ENCODE measurements around the gene RPP25.

RPP25 gene, protein sequence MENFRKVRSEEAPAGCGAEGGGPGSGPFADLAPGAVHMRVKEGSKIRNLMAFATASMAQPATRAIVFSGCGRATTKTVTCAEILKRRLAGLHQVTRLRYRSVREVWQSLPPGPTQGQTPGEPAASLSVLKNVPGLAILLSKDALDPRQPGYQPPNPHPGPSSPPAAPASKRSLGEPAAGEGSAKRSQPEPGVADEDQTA

DNA sequence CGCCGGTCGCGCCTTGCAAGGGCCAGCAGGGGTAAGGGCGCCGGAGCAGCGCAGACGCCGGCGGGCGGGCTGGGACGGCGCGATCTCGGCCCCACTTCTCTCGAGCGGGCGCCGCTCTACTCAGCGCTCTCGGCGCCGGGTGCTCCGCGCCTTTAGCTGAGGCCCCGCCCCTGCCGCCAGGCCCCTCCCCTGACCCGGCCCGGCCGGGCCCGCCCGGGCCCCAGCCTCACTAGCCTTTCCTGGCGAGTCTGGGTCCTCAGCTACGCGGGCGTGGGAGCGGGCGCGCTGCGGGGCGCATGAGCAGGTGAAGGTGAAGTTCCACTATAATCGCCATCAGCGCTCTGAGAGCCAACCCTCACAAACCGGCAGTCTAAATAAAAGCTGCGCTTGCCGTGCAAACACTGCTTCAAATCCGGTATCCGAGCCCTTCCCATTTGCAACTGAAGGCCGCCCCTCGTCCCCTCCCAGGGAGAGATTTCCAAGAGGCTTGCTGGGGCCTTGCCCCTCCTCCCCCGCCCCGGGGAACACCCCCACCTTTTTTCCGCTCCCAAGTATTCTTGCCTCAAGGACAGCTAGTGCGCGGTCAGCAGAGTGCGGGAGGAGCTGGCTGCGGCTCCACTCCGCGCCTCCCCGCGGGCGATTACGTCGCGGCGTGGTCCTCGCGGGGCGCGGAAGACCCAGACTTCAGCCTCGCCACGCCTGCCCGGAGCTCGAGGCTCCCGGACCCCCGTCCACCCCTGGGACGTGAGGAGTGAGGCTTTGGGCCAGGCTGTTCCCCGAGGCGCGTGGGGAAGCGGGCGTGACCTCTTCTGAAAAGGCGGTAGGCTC, at the start of gene RPP25:
TSS of gene RPP25 (minus strand) at position 125 of the 828 bp plus-strand sequence. CDS start 189 bp downstream, outside the sequence.
- peak; percentile 49 for DNase-seq

DNA sequence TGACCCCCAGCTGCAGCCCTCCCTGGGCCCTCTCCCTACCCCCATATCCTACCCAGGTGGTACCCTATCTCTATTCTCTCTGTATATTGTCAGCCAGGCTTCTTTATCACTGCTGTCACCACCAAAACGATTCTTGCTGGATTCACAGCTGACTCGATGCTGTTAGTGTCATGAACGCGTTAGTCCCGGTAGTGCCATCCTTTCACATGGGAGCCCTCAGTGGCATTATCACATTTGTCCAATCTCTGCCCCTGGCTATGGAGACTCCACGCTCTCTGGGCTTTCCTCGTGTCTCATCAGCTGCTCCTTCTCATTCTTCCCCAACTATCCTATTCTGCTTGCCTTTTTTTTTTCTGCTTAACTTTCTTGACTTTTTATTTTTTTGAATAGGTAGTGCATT, 45.8 kb upstream of the RPP25 start:
- no peak for DNase-seq

DNA sequence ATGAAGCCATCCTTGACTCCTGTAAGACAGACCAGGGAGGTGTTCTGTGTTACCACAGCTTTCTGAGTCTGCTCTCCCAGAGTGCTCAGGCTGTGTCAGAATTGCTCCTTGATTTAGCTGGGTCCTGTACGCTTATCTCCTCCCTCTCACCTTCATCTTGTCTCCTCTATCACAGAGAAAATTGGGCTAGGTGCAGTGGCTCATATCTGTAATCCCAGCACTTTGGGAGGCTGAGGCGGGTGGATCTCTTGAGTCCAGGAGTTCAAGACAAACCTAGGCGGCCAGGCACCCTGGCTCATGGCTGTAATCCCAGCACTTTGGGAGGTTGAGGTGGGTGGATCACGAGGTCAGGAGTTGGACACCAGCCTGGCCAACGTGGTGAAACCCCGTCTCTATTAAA, 44.7 kb upstream of the RPP25 start:
- DNase-seq, result no peak

DNA sequence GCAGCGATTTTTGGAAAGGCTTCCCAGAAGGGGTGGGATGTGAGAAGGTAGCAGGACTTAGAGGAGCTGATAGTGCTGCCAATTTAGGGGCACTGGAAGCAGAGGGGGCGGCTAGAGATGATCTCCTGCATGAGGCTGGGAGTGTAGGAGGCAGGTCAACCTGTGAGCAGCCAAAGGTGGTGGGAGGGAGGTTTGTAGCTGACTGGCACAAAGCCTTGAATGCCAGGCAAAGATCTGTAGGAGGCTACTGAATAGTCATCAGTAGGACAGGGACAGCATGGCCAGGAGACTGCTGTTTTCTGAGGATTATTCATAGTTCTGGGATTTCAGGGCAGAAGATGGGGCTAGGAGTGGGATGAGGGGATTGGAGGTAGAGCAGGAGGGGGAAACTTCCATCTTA, 41.0 kb upstream of the RPP25 start:
- no peak for DNase-seq

DNA sequence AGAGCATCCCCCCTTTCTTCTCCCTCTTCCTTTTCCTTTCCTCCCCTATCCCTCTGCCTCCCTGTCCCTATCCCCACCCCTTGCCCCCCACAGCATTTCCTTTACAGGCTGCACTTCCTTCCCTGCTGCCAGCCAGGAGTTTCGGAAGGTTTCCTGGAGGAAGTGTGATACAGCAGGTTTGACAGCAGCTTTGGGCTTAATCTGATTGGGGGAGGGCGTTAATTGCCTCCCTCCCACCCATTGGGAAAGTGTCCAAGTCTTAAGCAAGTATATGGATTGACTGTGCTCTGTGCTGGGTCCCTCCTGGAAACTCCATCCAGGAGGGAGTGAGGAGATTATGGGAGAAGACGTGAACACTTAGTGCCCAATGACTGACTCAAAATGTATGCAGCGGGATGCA, 40.6 kb upstream of the RPP25 start:
- DNase-seq, result no peak

DNA sequence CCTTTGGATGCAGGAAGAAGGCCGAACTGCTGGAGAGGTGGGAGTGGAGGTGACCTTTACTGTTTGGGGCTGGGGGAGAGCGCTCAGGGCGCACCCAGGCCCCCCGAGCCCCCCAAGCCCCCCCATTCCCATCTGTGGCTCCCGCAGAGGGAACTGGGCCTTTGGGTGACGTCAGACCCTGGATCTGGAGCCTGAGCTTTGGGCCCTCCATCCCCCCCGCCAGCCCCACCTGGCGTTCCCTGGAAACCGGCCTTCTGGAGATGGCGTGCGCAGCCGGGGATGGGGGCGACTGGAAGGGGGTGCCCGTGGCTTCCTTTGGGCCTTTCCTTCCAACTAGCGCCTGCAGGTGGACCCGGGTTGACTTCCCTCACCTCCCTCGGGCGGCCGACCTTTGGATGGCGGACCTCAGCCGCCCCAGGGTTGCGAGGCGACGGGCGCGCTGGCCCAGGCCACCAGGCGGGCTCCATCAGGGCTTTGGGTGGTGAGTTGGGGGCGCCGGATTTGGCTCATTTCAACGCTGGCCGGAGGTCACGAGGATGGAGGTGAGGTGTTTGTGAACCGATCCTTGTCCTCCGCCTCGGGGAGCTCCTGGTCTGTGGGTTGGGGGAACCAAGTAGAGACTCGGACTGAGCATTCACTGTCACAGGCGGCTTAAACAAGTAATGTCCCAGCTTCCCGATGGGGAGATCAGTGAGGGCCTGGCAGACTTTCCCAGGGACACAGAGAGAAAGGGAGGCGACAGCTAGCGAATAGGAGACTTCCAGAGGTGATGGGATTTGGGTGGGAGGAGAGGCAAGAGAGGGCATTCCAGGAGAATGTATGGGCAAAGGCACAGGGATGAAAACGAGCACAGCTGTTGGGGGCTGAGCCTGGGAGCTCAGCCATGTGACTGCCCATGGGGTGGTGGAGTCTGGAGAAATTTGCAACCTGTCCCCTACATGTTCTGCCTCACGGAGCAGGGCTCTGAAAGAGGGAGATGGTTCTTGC, 39.5 kb upstream of the RPP25 start:
- peak; percentile 44 for DNase-seq

DNA sequence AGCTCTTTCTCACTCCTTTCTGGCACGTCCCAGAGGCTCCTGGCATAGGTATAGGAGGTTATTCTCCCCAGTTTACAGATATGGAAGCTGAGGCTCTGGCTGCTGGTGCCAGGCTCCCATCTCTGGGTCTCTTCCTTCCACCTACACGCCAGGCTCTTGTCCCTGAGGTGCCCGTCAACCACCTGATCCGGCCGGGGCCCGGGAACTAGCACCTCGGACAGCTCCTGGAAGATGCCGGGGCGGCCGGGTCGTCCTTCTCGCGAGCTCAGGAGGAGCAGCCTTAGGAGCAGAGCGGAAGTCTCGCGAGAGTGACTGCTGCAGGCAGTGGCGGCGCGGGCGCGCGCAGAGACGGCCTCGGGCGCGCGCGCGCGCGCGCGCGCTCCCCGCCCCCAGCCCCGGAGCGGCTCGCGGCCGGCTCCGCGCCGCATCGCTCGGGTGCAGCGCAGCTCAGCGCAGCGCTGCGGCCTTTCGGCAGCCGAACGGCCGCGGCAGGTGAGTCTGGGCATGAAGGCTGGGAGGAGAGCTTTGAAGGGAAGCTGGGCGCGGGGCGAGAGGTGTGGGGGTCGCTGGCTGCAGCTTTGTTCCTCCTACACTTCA, 38.7 kb upstream of the RPP25 start, which contains the start of gene SCAMP5:
TSS of gene SCAMP5 (plus strand) at position 382 of the 597 bp plus-strand sequence. CDS start 16,277 bp downstream, outside the sequence.
- DNase-seq, result peak; percentile 95

DNA sequence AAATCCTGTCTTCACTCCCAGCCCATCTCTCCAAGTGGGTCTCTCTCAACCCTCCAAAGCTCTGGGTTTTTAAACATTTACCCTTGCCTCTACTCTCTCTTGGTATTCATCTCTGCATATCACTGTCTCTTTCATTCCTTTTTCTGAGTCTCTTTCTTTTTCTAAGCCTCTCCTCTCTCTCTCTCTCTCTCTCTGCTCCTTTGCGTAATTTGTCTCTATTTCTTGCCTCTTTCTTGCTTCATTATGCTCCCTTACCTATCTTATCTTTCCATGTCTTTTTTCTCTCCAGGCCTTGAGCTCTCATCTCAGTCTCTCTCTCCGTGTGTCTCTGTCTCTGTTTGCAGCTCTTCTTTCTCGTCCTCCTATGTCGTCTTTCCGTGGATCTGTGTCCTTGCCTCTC, 38.1 kb upstream of the RPP25 start:
- DNase-seq, result no peak

DNA sequence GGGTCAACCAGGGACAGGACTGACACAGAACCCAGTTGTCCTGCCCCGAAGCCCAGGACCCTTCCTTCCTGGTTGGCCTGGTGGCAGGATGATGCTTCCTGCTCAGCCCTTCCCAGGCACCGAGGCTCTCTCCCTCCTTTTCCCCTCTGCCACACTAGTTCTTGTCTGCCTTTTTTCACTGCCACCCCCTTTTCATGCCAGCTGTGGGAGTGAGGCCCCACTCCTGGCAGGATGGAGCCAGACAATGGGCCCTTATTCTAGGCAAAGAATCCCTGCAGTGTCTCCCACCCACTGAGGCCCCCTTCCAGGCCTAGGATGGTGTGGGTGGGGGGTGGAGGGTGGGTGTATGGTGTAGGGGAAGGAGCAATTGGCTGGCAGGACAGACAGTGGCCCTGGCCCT, 37.7 kb upstream of the RPP25 start:
- no peak for DNase-seq

DNA sequence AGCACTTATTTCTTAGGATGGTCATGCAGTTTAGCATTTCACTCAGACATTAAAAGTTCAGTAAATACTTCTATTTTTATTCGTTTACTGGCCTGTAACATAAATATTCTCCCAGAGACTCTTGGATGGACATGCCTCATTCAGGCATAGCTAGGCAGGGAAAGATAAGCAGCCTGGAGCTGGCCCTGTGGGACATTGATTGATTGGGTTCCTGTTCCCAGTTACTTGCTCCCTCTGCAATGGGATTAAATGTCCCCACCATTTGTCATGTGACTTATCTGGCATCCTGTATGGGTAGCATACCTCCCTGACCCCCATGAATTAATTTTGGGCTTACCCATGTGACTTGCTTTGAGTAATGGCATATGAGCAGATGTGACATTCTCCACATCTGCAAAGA, 36.0 kb upstream of the RPP25 start:
- no peak for DNase-seq

DNA sequence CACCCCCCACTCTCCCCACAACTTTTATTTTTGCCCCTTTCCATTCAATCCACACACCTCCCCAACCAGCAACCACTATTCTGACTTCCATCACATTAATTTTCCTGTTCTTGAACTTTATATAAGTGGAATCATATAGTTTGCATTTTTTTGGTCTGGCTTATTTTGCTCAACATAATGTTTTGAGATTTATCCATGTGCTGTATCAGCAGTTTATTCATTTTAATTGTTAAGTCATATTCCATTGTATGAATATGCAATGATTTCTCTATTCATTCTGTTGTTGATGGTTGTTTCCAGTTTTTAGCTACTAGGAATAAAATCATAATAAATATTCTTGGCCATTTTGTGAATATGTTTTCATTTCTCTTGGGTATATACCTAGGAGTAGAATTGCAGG, 33.0 kb upstream of the RPP25 start:
- DNase-seq, result no peak

DNA sequence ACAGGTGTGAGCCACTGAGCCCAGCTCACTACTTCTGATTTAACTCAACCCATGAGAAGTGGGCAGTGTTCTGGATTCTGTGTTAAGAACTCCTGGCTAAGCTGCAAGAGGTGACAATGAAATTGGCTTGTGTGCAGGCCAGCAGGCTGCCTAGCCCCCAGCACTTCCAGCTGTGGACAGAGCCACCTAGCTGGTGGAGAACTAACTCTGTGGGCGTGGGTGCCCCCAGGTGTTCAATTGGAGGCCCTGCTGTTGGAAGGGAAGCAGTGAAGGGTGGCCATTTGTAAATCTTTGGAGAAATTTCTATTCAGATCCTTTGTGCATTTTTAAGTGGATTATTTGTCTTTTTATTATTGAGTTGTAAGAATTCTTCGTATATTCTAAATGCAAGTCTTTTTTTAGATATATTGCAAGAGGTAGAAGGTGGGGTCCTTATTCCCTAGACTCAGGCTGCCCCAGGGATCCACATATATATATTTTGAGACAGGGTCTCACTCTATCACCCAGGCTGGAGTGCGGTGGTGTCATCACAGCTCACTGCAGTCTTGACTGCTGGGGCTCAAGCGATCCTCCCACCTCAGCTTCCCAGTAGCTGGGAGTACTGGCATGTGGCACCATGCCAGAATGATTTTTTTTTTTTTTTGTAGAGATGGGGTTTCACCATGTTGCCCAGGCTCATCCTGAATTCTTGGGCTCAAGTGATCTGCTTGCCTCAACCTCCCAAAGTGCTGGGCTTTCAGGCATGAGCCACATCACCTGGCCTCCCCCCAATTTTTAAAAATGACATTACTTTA, 31.6 kb upstream of the RPP25 start:
- DNase-seq, result peak; percentile 8

DNA sequence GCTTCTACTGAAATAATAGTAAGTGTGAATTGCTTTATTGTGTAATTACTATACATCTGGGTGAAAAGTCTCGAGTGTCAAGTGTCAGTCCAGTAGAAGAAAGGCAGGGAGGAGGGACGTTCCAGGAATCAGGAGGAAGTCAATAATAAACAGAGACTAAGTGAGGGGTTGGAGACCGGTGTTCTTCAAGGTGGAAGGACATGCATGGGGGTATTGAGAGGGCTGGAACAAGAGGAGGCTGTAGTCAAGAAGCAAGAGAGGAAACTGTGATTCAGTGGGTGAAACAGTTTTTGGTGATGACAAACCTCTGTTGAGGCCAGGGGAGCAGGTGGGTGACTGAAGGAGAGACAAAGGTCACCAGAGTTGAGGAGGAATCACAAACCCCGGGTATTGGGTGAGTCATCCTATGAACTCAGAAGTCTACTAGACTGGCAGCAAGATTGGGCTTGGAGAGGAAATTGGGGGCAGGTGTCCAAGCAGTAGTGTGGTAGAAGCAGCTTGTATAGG, 27.2 kb upstream of the RPP25 start:
- no peak for DNase-seq

DNA sequence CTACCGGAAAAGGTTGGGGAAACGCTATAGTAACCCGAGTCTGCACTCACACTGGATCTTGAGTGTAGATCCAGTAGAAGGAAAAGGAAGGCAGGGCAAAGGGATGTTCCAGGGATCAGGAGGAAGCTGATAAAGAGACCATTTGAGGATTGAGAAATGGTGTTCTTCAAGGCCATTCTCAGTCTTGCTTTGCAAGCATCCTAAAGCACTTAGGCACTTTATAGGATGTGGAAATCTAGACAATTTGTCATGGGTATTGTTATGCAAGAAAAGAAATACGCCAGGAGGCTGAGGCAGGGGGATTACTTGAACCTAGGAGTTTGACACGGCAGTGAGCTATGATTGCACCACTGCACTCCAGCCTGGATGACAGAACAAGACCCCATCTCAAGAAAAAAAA, 25.6 kb upstream of the RPP25 start:
- no peak for DNase-seq

DNA sequence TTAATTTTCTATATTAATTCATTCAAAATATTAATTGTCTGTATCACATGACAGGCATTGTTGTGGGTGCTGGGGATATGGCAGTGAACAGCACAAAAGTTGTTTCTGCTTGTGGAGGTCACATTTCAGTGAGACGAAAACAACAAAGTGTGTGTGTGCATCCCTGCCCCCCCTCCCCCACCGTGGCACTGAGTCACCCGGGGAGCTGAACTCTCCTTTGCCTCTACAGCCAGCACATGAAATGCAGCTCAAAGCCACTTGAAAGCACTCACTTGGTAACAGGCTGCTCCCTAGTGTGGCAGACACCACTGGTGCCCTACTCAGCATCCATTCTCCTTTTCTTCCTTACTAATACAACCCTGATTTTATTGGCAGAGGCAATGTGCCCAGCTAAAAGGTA, 21.9 kb upstream of the RPP25 start:
- no peak for DNase-seq

DNA sequence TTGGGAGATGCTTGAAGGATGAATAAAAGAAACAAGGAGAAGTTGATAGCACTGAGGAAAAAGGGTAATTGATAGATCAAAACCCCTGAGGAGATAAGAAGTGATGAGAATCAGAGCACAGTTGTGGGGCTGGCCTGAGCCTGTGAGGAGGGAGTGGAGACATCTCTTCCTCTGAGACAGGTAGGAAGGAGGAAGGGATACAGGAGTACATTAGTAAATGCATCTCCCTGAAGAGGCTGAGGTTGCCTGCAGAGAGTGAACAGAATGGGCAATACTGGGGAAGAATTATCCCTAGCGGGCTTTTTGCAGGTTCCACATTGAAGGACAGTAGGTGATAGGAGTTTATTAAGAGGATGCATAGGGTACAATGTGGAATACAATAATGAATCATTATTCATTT, 21.5 kb upstream of the RPP25 start:
- no peak for DNase-seq

DNA sequence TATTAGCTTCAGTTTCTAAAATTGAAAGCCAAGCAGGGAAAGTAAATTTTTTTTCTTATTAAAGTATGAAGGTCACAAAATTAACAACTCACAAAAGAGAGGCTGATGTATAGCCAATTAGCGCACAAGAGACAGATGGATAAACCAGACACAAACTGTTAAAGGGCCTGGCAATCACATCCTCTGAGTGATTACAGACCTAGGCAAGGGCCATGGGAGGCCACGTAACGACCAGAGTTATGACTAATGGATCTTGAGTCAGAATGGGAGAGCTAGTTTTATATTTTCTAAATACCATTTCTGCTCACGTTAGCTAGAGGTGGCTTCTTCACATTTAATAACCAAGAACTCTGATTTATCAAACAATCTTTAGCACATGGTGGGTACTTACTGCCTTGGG, 21.0 kb upstream of the RPP25 start:
- DNase-seq, result no peak

DNA sequence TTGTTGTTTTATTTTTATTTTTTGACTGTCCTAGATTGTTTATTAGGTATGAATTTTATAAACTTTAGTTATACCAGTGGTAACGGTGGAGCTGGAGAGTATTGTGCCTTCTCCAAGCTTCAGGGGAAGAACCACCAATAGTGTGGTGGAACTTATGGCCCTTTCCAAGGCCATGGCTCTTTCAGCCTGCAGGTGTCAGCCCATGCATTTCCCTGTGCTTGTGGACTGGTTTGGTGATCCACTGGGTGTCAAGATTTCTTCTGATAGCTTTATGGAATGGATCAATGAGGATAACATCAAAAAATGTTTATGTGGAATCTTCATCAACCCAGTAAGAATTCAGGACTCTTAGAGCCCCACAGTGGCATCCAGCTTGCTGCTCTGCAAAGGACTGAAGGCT, 19.6 kb upstream of the RPP25 start:
- no peak for DNase-seq

DNA sequence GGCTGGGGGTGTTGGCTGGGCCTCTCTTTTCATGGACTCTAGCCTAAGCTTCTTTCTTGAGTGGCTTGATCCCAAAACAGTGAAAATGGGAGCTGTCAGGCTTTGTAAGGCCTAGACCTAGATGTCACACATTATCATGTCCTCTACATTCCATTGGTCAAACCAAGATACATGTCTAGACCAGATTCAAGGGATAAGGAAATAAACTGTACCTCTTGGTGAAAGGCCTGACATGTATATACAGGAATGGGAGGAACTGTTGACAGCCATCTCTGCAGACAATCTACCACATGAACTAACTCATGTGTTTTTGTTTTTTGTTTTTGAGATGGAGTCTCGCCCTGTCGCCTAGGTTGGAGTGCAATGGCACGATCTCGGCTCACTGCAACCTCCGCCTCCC, 11.1 kb upstream of the RPP25 start:
- no peak for DNase-seq

DNA sequence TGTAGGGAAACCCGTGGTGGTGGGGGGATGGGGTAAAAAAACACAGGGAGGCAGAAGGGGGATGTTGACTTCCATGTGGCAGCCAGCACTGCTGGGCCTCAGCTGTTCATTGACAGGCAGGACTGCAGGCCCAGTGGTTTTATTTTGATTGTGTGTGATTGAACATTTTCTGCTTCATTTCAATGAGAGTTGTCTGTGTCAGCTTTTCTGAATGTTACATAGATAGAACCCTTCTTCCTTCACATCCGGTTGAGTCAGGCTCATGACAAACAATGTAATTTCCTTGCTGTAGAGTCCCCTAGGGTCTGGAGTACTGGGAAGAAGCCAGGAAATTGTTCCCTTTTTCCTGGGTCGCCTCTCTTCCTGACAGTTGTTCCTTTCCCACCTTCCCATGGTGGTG, 8.2 kb upstream of the RPP25 start:
- no peak for DNase-seq

DNA sequence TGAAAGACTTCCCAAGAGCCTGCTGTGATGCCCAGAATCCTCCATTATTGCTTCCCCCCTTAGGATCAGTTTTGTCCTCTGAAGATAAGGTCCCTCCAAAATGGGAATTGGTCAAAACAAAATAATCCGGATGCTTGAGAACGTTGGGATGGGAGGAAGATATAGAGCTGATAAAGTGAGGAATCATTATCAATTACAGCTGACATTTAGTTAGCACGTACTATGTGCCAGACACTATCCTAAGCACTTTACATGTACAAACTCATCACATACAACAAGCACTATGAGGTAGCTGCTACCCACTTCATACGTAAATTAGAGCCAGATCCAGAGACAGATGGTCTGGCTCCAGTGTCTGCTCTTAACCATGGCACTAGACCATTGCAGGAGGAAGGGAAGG, 6.6 kb upstream of the RPP25 start:
- DNase-seq, result no peak

DNA sequence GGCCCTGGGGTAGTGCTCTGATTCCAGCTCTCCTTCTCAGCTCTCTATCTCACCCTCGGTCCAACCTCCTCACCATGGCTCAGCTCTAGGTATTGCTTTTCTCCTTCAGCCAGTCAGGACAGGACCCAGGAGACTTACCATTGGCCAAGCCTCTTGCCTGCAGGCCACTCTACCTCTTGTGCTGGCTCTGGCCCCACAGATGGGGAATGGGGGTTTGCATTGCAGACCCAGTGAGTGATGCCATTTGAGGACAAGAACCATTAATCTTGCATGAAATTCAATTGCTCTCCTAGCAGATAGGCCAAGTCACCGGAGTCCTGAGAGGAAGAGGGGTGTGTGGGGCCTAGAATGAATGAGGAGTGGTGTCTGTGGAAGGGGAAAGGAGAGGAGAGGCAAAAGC, 6.1 kb upstream of the RPP25 start:
- DNase-seq, result no peak
